Measurements from ENCODE around the gene CA5A. TPM values are rescaled to one million over a fixed set of nuclear protein-coding genes. Genes with fewer than 3 reads are reported as not detected.

The CA5A gene
- total RNA-seq, 4 donors from 2014 or later = not detected

DNA sequence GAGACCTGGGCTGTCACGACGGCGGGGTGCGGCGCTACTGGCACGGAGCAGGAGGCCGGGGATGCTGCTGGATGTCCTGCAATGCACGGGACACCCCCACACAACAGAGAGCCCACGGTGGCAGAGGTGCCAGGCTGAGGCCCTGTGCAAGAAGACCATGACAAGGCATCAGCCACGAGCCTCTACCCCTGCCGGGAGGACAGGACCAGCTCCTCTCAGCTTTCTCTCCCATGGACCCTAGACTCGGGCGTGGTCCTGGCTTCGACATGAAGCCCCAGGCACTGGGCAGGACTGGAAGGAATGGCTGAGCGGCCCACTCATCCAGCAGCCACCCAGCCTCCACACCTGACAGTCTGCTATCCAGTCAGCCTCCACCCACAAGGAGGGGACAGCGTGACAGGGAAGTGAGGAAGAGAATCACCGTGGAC, 92.6 kb downstream of the CA5A start:
- WGBS = 96% methylated on average over 13 of the region's 17 CpGs
- Histone ChIP-seq H3K36me3 (peaks cover 0 to 39% (median 11%) of the 10 kb centered on the region in 4 donors), H3K27ac (replicated peaks in 1 of 4) (no peak overlapping the region)

DNA sequence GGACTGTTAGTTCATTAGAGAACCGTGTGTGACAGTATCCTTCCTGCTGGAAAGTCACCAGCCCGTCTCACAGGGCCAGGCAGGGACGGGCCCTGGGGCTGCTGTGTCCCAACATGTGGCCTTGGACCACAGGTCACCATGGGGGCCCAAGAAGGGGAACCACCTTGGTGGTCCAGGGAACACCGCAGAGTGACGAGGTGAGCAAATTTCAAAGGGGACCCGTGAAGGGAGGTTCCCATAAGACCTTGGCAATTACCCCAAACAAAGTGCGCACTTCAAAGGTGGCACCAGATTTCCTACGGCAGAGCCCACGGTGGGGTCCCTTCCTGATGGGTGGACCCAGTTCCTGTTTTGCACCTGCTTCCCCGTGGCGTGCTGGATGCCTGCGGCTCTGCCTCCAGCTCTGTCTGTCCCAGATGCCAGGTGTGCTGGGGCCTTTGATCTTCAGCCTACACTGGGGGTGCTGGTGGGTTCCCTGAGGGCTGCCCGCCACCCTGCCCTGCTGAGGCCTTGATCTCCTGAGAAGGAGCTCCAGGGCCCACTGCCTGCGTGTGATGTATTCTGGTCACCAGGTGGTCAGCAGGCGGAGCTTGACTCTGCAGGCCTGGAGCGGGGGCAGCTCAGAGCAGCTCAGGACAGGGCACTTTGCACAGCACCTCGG, 94.0 kb downstream of the CA5A start:
- H3K4me3 ChIP-seq = no peak overlapping the region
- no peaks in the 10 kb centered on the region for H3K27me3 ChIP-seq
- H3K9me3 ChIP-seq = no peaks in the 10 kb centered on the region
- intact Hi-C loops (cut with DNase I) = no loop called here
- no peak overlapping the region for H3K27ac ChIP-seq (replicated peaks in 1 of 4)
- no peak for DNase-seq (ENCODE audit: extremely low spot score)
- H3K4me1 ChIP-seq = peaks cover 0 to 5% (median 3%) of the 10 kb centered on the region in 4 donors
- 81% methylated on average over 12 of the region's 17 CpGs for WGBS
- TF ChIP-seq, protein P1, sequence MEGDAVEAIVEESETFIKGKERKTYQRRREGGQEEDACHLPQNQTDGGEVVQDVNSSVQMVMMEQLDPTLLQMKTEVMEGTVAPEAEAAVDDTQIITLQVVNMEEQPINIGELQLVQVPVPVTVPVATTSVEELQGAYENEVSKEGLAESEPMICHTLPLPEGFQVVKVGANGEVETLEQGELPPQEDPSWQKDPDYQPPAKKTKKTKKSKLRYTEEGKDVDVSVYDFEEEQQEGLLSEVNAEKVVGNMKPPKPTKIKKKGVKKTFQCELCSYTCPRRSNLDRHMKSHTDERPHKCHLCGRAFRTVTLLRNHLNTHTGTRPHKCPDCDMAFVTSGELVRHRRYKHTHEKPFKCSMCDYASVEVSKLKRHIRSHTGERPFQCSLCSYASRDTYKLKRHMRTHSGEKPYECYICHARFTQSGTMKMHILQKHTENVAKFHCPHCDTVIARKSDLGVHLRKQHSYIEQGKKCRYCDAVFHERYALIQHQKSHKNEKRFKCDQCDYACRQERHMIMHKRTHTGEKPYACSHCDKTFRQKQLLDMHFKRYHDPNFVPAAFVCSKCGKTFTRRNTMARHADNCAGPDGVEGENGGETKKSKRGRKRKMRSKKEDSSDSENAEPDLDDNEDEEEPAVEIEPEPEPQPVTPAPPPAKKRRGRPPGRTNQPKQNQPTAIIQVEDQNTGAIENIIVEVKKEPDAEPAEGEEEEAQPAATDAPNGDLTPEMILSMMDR (IDR thresholded peaks at IDR 0.05) = no peak
- TF ChIP-seq EP300 (IDR thresholded peaks at IDR 0.05) (no peak), POLR2AphosphoS5 (IDR thresholded peaks at IDR 0.05) (no peak), POLR2A (IDR thresholded peaks at IDR 0.05; ENCODE audit: low read depth) (no peak)
- peaks cover 0 to 47% (median 18%) of the 10 kb centered on the region in 4 donors for H3K36me3 ChIP-seq

More for the DNA sequence above, 92.6 kb downstream of the CA5A start:
- H3K9me3 ChIP-seq = no peaks in the 10 kb centered on the region
- H3K4me3 ChIP-seq = no peak overlapping the region
- no peaks in the 10 kb centered on the region for H3K27me3 ChIP-seq
- DNase-seq (ENCODE audit: extremely low spot score) = no peak
- intact Hi-C loops (cut with DNase I) = no loop called here
- H3K4me1 ChIP-seq = peaks cover 0 to 8% (median 3%) of the 10 kb centered on the region in 4 donors
- TF ChIP-seq POLR2AphosphoS5 (IDR thresholded peaks at IDR 0.05) (no peak), EP300 (IDR thresholded peaks at IDR 0.05) (no peak), POLR2A (IDR thresholded peaks at IDR 0.05; ENCODE audit: low read depth) (no peak)
- TF ChIP-seq, protein P1 (IDR thresholded peaks at IDR 0.05) = no peak

DNA sequence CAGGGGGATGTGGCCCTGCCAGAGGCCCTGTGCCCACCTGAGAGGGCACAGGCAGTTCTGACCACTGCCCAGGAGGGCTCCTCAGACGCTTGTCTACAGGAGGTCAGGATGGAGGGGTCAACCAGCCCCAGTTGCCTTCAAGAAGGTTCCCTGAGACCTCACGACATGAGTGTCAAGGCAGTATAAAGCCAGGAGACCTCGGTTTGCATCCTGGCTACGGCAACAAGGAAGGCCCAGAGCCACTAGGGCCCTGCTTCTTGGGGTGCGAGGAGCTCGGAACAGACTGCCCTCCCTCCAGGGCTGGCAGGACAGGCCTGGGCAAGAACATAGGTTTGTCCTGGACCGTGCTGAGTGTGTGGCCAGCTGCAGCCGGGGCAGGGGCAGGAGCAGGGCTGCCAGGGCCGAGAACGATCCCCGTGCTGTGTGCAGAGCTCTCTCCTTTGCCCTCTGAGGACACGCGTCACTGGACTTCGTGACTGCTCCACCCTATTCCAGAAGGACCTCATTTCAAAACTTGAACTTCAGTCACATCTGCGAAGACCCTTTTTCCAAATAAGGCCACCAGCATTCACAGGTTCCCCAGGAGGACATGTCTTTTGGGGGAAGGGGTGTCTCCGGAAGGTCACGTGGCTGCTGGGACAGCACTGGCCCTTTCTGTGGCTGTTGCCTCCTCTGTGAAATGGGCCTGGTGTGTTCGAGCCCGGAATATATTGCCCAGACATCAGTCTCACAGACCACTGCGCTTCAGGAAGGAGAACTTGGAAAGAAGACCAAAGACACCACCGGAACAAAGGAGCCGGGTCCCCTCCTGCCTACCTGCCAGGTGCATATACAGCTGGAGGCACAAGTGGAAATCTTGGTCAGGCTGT, 94.8 kb downstream of the CA5A start:
- no peak for DNase-seq (ENCODE audit: extremely low spot score)
- Histone ChIP-seq H3K9me3 (no peaks in the 10 kb centered on the region), H3K4me1 (peaks cover 0 to 7% (median 2%) of the 10 kb centered on the region in 4 donors), H3K36me3 (peaks cover 0 to 54% (median 22%) of the 10 kb centered on the region in 4 donors), H3K27ac (replicated peaks in 1 of 4) (no peak overlapping the region), H3K27me3 (no peaks in the 10 kb centered on the region), H3K4me3 (no peak overlapping the region)
- TF ChIP-seq, protein P1 (IDR thresholded peaks at IDR 0.05) = no peak
- no peak for TF ChIP-seq EP300 (IDR thresholded peaks at IDR 0.05)
- TF ChIP-seq POLR2A (IDR thresholded peaks at IDR 0.05; ENCODE audit: low read depth) = no peak
- no peak for TF ChIP-seq POLR2AphosphoS5 (IDR thresholded peaks at IDR 0.05)
- WGBS = 95% methylated on average over 15 of the region's 22 CpGs
- intact Hi-C loops (cut with DNase I) = no loop called here

DNA sequence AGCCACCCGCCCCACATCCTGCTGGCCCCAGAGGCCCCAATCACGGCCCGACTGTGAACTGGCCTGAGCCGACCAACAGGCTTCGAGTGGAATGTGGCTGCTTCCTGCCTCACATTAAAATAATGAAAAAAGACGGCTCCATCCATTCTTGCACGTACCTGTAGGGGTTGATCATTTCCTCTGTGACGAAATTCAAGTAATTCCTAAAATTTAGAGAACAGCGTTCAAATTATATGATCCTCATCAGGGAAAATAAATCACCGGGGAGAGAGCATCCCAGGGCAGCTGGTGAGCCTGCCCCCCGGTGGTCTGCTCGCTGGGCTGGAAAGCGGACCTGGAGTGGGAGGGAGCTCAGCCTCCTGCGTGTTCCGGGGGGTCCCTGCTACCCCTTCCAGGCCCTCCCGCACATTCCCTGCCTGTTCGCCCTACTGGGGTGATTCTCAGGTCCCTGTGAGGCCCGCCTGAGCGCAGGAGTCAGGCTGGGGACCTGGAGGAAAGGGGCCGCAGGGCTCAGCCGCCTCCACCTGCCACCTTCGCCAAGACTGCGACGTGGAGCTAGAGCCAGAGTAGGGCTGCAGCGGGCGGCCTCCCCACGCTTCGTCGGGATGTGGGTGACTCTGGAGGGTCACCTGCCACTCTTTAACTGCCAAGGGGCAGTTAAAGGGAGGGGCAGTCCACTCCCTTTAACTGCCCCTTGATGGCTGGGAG, 95.9 kb downstream of the CA5A start:
- TF ChIP-seq POLR2A (IDR thresholded peaks at IDR 0.05; ENCODE audit: low read depth) (no peak), EP300 (IDR thresholded peaks at IDR 0.05) (no peak), POLR2AphosphoS5 (IDR thresholded peaks at IDR 0.05) (no peak)
- TF ChIP-seq, protein P1 (IDR thresholded peaks at IDR 0.05) = no peak
- H3K4me1 ChIP-seq = peaks cover 0 to 7% (median 0%) of the 10 kb centered on the region in 4 donors
- H3K27ac ChIP-seq (replicated peaks in 1 of 4) = no peak overlapping the region
- H3K9me3 ChIP-seq = no peaks in the 10 kb centered on the region
- DNase-seq (ENCODE audit: extremely low spot score) = no peak
- peaks cover 4 to 63% (median 26%) of the 10 kb centered on the region in 4 donors for H3K36me3 ChIP-seq
- intact Hi-C loops (cut with DNase I) = no loop called here
- 77% methylated on average over 20 of the region's 29 CpGs for WGBS
- no peak overlapping the region for H3K4me3 ChIP-seq
- no peaks in the 10 kb centered on the region for H3K27me3 ChIP-seq

All from esophagus muscularis mucosa (tissue), 4 donors.